Measurements from ENCODE around the gene FERMT3. TPM values are rescaled to one million over a fixed set of nuclear protein-coding genes. Genes with fewer than 3 reads are reported as not detected.

FERMT3 gene
- total RNA-seq, 1 experiment from 2014 or later: 10.6 TPM

GRCh38 chr11:64259533-64260067 lies 53.1 kb downstream of the FERMT3 start:
- no peak overlapping the region for H2BK12ac ChIP-seq (ENCODE audit: insufficient read length, low read depth, low read length)
- H3K79me1 ChIP-seq (ENCODE audit: insufficient read depth, low read depth, low read length, poor library complexity, severe bottlenecking): no peaks in the 10 kb centered on the region
- Mint-ChIP-seq H3K4me1 (peaks cover 0 to 8% of the 10 kb centered on the region in 2 experiments; a peak in 3 of 4 replicates), H3K27me3 (ENCODE audit: low read depth) (no peaks in the 10 kb centered on the region), H3K9me3 (no peaks in the 10 kb centered on the region), H3K4me3 (no peak overlapping the region), H3K36me3 (ENCODE audit: insufficient read depth in 1 of 3, low read depth in 3 of 3) (peaks cover 49 to 88% (median 74%) of the 10 kb centered on the region in 3 experiments), H3K27ac (no peak overlapping the region)
- no peak overlapping the region for H4K5ac ChIP-seq (ENCODE audit: insufficient read length, low read depth, low read length)
- no peak overlapping the region for H3K56ac ChIP-seq (ENCODE audit: insufficient read length, low read depth, low read length)
- H3K9ac ChIP-seq (ENCODE audit: extremely low read depth, insufficient read length, low read length): no peak overlapping the region
- DNase-seq: no peak
- H4K91ac ChIP-seq (ENCODE audit: insufficient read length, low read depth, low read length): no peak overlapping the region
- no peaks in the 10 kb centered on the region for H3K79me2 ChIP-seq (ENCODE audit: insufficient read depth, low read length)
- H2BK20ac ChIP-seq (ENCODE audit: low read depth, low read length, poor library complexity, severe bottlenecking): no peak overlapping the region
- H3K4ac ChIP-seq (ENCODE audit: low read depth, low read length): no peak overlapping the region
- no peak overlapping the region for H3K27ac ChIP-seq (ENCODE audit: insufficient read length, low read depth, low read length)
- H3K23ac ChIP-seq (ENCODE audit: insufficient read length, low read depth, low read length): no peak overlapping the region
- no peaks in the 10 kb centered on the region for H3K9me3 ChIP-seq (ENCODE audit: control insufficient read depth, low read depth, low read length)
- H3K14ac ChIP-seq (ENCODE audit: insufficient read depth, low read length): no peak overlapping the region
- H2BK120ac ChIP-seq (ENCODE audit: low read depth, low read length, poor library complexity, severe bottlenecking): no peak overlapping the region
- H3K18ac ChIP-seq (ENCODE audit: insufficient read length, low read depth, low read length): no peak overlapping the region
- H3K23me2 ChIP-seq (ENCODE audit: insufficient read length, low read depth, low read length, poor library complexity, severe bottlenecking): no peaks in the 10 kb centered on the region
- no peaks in the 10 kb centered on the region for H3K27me3 ChIP-seq (ENCODE audit: insufficient read depth, low read length)
- no CpG with 5 or more reads among the region's 4 CpGs for WGBS (ENCODE audit: extremely low coverage, insufficient read length, low lambda C conversion rate)
- H3K4me2 ChIP-seq (ENCODE audit: insufficient read depth, insufficient read length, low read length): no peak overlapping the region
- H3K4me1 ChIP-seq (ENCODE audit: insufficient read depth, low read length): no peaks in the 10 kb centered on the region
- TF ChIP-seq, protein P1, sequence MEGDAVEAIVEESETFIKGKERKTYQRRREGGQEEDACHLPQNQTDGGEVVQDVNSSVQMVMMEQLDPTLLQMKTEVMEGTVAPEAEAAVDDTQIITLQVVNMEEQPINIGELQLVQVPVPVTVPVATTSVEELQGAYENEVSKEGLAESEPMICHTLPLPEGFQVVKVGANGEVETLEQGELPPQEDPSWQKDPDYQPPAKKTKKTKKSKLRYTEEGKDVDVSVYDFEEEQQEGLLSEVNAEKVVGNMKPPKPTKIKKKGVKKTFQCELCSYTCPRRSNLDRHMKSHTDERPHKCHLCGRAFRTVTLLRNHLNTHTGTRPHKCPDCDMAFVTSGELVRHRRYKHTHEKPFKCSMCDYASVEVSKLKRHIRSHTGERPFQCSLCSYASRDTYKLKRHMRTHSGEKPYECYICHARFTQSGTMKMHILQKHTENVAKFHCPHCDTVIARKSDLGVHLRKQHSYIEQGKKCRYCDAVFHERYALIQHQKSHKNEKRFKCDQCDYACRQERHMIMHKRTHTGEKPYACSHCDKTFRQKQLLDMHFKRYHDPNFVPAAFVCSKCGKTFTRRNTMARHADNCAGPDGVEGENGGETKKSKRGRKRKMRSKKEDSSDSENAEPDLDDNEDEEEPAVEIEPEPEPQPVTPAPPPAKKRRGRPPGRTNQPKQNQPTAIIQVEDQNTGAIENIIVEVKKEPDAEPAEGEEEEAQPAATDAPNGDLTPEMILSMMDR (conservative IDR thresholded peaks at IDR 0.05): no peak
- H2AK5ac ChIP-seq (ENCODE audit: insufficient read length, low read length): no peak overlapping the region
- H3T11ph ChIP-seq (ENCODE audit: low read length): no peak overlapping the region
- no peak overlapping the region for H2BK15ac ChIP-seq (ENCODE audit: low read depth, low read length)
- no peak overlapping the region for H2BK5ac ChIP-seq (ENCODE audit: insufficient read length, low read length)
- H4K20me1 ChIP-seq (ENCODE audit: control insufficient read depth, insufficient read depth, insufficient read length): no peaks in the 10 kb centered on the region
- no peak overlapping the region for H2AFZ ChIP-seq (ENCODE audit: low read length)
- no peak overlapping the region for H4K8ac ChIP-seq (replicated peaks; ENCODE audit: insufficient read length, low read depth, low read length)
